ENCODE measurements around the gene DNAJC18.

DNA sequence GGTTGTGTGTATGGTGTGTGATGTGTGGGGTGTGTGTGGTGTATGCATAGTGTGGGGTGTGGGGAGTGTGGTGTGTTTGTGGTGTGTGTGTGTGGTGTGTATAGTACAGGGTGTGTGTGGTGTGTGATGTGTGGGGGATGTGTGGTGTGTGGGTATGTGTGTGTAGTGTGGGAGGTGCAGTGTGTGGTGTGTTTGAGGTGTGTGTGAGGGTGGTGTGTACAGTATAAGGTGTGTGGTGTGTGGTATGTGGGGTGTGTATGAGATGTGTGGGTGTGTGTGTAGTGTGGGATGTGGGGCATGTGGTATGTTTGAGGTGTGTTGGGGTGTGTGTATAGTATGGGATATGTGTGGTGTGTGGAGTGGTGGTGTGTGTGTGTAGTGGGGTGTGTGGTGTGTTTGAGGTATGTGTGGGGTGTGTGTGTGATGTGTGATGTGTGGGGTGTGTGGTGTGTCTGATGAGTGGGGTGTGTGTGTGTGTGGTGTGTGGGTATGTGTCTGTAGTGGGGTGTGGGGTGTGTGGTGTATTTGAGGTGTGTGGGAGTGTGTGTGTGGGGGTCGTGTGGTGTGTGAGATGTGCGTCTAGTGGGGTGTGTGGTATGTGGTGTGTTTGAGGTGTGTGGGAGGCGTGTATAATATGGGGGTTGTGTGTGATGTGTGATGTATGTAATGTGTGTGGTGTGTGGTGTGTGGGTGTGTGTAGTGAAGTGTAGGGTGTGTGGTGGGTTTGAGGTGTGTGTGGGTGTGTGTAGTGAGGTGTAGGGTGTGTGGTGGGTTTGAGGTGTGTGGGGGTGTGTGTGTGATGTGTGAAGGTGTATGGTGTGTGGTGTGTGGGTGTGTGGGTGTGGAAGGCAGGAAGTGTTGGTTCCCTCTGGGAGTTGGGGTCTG is 14.6 kb upstream of the DNAJC18 start:
- TF ChIP-seq, protein P1, sequence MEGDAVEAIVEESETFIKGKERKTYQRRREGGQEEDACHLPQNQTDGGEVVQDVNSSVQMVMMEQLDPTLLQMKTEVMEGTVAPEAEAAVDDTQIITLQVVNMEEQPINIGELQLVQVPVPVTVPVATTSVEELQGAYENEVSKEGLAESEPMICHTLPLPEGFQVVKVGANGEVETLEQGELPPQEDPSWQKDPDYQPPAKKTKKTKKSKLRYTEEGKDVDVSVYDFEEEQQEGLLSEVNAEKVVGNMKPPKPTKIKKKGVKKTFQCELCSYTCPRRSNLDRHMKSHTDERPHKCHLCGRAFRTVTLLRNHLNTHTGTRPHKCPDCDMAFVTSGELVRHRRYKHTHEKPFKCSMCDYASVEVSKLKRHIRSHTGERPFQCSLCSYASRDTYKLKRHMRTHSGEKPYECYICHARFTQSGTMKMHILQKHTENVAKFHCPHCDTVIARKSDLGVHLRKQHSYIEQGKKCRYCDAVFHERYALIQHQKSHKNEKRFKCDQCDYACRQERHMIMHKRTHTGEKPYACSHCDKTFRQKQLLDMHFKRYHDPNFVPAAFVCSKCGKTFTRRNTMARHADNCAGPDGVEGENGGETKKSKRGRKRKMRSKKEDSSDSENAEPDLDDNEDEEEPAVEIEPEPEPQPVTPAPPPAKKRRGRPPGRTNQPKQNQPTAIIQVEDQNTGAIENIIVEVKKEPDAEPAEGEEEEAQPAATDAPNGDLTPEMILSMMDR (IDR thresholded peaks at IDR 0.05) = no peak
- TF ChIP-seq POLR2A (IDR thresholded peaks at IDR 0.05) = no peak

Measured in right lobe of liver (tissue), 4 donors.